Stimulated activated CD4-positive, alpha-beta T cell treated with anti-CD3 and anti-CD28 coated beads, Interleukin-4, amount 100 ng/mL, for 4 hours (primary cell): ENCODE measurements around the gene SSRP1.
"Not testable (repeated sequence)": the region's sequence is repeated elsewhere in the genome, so short reads cannot be mapped to it uniquely, and the experiment has no call there.

Source experiments
- DNase-seq, 2 experiments: peaks; one replicate each; pipeline ENCODE4 v3.0.0-alpha.2; 2020

Gene SSRP1

DNA sequence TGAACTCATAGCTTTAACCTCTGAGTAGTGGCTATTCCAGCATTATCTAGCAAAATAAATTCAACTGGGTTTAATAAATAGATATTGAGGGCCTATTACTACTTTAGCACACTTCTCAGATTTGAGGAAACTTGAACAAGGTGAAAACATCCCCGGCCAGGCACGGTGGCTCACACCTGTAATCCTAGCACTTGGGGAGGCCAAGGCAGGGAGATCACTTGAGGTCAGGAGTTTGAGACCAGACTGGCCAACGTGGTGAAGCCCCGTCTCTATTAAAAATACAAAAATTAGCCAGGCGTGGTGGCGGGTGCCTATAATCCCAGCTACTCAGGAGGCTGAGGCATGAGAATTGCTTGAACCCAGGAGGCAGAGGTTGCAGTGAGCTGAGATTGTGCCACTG is 1.2 kb upstream of the SSRP1 start:
- not testable (repeated sequence) for DNase-seq

GRCh38 chr11:57336111-57336666 is 497 bp upstream of the SSRP1 start:
- DNase-seq = peak in 1 of 2 experiments; percentile 20

DNA sequence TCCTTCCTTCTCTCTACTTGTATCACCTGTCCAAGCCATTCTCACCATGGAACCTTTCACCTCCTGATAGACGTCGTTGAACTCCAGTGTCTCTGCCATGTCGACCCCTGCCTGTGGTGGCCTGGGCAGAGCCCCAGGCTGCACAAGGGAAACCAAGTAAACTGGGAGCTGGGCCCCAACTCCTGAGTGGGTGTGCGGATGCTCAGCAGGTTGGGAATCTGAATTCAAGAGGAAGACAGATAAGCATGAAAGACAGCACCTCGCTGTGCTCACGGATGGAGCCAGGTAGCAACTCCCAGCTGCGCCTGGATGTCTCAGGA is 709 bp downstream of the SSRP1 start:
- DNase-seq = no peak

DNA sequence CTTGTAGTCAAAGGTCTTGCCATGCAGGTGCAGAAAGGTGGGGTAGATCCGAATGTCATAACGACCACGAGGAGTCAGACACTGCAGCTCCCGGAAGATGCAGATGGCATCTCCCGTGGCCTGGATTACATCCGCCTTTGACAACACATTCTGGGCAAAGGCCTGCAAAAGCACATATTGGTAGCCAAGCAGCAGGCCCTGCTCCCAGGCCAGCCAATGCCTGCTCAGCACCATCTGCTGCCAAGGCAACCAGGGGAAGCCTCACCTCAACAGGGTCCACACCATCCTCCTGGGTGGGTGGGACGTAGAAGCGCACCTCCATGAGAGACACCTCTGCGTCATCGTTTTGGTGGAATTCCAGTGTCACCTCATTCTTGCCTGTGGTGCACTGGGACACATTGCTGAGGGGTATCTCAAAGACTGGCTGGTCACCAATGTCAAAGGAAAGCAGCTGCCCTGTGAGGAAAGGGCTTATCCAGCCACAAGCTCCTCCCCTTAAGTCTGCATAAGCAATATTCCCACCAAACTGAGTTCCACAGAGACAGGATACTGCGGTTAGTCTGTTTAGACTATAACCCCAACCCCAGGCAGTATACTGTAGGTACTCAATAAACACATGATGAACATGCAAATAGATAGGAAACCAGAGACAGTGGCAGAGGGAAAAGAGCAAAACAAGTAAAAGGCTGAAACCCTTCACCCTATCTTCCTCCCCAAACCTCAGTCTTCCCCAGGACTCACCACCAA is 2.8 kb downstream of the SSRP1 start:
- no peak for DNase-seq

DNA sequence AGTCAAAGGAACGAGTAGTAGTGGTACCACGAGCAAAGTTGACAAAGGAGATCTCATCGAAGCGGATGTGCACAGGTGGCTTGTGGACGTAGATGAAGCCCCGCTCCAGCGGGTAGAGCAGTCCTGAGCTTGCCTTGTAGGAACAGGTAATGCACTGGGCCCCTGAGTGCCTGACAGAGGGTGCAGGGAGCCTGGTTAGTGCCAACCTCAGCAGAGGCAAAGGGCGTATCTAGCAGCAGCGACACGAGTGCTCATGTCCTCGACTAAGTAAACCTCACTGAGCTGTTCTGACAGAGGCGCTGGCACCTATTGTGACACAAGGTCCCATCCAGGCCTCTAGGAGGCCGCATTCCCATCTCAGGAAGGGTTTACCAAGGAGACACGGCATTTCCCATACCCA is 4.0 kb downstream of the SSRP1 start:
- no peak for DNase-seq

- DNase-seq = no peak
Measured at GRCh38 chr11:57330029-57330428, 5.7 kb downstream of the SSRP1 start.

GRCh38 chr11:57327721-57328120 is 8.0 kb downstream of the SSRP1 start:
- no peak for DNase-seq

GRCh38 chr11:57325735-57326048 is 10.0 kb downstream of the SSRP1 start:
- DNase-seq = no peak

- peak; percentile 91 to 93 for DNase-seq
Measured at GRCh38 chr11:57324886-57325734, 10.6 kb downstream of the SSRP1 start, which contains the start of gene TNKS1BP1. TNKS1BP1 (minus strand) TSS chr11:57324952; CDS start chr11:57321885, 3,067 bp downstream.

DNA sequence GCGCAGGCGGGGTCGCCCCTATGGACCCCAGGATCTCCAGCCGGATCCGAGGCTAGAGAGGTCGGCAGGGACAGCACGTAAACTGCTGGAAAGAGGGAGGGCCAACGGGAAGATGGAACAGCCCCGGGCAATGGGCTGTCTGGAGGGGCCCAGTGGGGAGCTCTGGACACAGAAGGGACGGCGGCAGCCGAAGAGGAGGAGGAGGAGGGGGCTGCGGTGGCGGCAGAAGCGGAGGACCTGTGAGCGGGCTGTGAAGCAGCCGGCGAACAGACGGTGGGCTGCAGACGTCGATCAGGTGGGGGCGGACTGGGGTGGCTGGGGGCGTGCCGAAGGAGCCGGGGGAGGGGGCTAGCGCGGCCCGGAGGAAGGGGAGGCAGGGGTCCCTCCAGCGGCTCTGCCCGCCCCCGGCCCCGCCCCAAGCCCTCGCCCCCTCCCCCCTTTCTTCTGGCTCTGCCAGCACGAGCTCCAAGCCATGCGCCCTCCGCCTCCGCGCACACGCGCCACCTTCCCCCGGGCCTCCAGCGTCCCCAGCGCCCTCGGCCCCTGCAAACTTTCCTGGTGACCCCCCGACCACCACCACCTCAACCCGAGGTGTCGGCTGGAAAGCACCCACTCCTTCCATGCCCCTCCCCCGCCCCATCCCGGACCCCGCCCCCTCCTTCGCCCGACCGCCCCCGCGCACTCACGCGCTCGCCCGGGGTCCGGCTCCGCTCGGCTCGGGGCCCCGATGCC is 11.4 kb downstream of the SSRP1 start:
- peak in 1 of 2 experiments; percentile 25 for DNase-seq

DNA sequence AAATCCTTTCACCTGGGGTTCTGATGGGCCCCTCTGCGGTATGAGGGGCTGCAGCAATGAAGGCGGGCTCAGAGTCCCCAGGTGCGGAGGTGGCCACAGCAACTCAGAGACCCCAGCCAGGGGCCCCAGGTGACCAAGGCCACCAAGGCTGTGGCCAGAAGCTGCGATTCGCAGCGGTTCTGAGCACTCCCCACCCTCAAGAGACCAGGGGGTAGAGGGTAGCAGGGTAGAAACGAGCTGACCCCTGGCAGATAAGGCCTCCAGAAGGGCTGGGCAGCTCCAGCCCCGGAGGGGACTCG is 11.9 kb downstream of the SSRP1 start:
- no peak for DNase-seq

DNA sequence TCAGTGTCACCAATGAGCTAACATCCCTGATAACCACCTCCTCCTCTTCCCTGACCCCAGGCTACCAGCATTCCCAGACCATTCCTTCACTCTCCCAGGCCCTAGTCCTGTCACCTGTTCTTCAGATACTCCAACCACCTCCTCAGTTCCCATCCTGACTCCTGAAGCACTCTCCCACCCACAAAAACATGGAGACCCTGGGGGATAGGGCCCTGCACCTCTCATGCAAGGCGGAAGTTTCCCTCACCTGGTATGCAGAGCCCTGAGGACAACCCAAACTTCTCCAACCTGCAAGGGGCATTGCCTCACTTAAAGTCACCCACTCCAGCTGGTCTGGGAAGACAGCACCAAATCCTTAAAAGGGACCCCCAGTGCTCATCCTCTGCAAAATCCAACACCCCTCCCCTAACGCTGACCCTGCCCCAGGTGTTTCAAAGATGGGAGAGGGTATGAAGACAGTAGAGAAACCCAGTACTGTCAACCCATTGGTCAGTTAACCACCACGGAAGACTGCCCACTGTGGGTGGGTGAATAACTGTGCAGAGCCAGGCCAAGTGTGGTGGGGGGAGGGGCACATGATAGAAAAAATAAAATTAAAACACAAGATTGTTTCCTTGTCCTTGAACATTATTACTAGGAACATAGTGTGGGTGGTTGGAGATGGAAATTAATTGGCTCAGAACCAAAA is 12.4 kb downstream of the SSRP1 start:
- DNase-seq = no peak

DNA sequence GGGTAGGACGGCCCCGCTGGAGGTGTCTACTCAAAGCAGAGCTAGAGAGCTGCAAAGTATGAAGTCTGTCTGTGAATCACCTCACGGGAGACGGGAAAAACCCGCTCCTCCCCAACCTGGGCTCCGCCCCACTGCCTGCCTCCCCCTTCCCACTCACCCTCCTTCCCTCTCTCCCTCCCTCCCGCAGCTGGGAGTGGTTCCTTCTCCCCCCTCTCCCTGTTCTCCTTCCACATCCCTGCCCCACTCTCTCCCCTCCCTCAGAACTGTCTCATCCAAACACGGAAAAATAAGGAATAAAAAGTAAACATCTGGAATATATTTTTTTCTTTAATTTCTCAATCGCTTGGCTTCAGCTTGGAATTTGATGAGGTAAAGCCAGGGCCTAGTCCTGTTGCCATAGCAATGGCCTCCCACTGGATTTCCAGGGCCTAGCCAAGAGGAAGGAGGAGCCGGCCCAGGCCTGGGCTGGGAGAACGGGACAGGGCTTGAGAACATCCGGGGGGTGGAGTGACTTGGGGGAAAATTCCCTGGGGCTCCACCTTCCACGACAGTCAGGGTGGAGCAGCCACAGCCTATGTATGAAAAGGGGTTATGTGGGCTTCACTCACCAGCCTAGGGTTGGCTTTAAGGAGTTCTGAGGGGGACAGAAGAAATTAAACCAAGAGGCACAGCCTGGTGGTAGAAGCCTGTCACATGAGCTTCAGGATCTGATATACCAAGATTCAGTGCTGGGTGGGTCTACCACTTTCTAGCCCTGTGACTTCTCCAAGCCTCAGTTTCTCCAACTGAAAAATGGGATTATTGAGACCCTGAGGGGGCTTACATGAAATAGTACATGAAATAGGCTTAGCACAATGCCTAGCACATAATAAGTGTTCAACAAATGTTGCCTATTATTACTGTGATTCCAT is 13.2 kb downstream of the SSRP1 start:
- peak in 1 of 2 experiments; percentile 21 for DNase-seq

DNA sequence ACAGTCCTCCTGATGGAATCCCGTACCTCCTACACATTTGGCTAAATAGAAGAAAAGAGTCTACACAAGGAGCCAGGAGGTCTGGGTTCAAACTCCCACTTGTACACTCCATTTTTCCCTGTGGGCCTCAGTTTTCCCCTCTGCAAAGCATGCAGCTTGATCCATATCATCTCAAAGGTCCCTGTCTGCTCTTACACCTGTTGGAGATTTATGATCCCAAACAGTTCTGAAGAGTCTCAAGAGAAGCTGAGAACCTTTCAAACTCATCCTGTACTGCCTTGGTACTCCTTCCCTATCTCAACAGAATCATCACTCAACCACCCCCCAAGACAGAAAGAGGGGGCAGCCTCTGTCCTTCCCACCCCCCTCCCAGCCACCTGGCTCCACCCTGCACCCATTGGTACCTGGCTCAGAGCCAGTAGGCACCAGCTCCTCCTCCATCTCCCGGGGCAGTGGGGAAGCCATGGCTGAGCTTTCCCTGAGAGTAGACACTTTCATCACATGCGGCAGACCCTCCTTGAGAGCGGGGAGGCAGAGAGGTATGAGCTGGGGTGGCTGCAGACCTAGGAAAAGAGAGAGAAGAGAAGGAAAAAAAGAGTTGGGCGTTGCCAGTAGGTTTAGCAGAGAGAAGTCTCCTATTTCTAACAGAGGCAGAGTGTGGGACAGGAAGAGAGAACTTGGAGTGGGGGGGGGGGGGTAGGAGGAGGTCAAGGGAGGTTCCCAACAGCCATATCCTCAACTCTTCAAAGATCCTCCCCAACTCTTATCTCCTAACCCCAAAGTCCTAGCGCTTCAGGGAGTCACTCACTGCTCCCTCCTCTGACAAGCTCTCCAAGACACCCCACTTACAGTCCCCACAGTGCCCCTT is 14.1 kb downstream of the SSRP1 start:
- DNase-seq = no peak

DNA sequence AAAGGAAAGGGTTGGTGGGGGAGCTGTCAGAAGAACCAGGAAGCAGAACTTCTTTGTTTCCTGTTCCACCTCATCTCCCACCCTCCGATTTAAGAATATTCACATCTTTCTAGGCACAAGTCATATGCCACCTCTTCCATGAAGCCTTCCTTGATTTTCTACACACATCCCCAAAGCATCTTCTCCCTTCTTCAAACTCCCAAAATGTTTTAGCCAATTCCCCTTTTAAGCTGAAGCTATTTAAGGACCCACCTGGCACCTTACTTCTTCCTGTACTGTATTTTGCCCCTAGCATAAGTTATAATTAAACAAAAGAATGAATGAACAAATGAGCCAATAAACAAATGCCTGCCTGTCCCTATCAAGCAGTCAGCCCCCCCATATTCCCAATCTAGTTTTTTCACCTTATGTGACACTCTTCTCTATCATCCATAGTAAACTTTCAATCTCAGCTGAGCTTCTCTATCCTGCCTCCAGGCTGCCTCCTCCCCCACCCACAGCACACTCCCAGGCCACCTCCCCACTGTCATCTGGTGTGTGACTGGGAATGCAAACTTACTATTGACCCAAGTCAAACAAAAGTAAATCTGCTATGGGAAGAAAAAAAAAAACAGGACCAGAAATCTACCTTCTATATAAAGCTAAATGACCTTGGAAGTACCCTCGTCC is 14.8 kb downstream of the SSRP1 start:
- no peak for DNase-seq

DNA sequence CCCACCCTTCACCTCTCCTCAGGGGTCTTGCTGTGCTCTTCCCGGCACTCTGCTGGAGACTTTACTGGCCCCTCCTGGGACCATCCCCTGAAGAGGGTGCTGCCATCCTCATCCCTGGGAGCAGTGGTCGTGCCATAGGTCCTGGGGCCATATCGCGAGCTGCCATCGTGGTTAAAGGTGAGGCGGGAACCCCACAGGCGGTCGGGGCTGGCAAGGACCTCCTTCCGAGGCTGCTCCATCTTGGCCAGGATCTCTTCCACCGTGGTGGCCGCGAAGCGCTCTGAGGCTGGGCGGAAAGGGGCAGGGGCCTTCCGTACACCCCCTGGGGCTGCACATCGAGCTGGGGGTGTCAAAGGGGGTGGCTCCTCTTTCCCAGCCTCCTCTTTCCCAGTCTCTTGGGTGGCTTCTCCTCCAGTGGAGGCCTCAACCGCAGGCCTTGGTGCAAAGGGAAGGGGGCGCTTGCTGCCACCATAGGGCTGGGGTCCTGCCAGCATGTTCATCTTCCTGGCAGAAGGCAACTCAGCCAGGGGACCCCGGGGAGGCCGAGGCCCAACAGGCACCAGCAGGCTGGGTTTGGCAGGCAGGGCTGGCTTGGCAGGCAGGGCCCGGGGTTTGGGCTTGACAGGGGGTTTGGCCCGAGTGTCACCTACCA is 15.5 kb downstream of the SSRP1 start:
- DNase-seq = no peak

GRCh38 chr11:57318178-57318577 is 17.5 kb downstream of the SSRP1 start:
- no peak for DNase-seq

GRCh38 chr11:57316017-57316416 is 19.7 kb downstream of the SSRP1 start:
- no peak for DNase-seq

DNA sequence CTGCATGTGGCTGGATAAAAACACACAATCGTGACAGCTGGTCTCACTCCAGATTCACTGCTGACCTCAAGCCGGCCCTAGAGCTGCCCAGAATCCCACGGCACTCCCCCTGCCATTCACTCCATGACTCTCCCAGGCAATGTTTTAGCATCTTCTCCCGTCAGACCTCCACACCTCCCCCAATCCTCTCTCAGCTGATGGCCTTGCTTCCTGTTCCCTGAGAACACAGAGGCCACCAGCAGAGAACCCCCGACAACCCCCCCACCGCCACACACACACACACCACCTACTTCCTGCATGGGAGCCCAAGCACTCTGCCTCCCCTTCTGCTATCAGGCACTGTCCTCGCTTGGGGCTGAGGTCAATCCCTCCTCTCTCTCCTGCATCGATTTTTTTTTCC is 20.2 kb downstream of the SSRP1 start:
- no peak for DNase-seq
